Measurements from ENCODE around the gene PDGFRB. TPM values are rescaled to one million over a fixed set of nuclear protein-coding genes. Genes with fewer than 3 reads are reported as not detected.

Gene PDGFRB
- total RNA-seq, 1 experiment from 2014 or later: not detected

DNA sequence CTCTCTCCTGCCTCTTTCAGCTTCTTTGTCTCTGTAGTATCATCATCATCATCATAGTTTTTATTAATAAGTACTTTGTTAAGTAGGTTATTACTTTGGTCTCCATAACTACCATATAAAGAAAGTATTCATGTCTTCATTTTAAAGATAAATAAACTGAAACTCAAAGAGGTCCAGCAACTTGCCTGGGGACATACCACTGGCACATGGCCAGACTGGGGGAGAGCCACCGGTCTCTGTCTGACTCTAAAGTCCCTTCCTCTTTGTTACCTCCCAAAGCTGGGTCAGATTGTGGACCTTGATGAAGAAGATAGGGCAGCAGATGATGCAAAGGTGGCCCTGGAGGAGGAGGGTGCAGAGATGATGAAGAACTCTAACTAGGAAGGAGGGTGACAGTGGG is 19.4 kb upstream of the PDGFRB start:
- Histone ChIP-seq H2AFZ (no peak overlapping the region), H3K4me2 (no peak overlapping the region), H3K9me2 (ENCODE audit: insufficient read depth) (no peaks in the 10 kb centered on the region), H4K20me1 (ENCODE audit: insufficient read depth) (no peaks in the 10 kb centered on the region), H3F3A (ENCODE audit: insufficient read depth, low read depth) (no peaks in the 10 kb centered on the region), H3K9me3 (ENCODE audit: insufficient read depth, low read depth) (no peaks in the 10 kb centered on the region), H3K4me3 (no peak overlapping the region), H3K36me3 (ENCODE audit: low read depth) (no peaks in the 10 kb centered on the region), H3K27me3 (ENCODE audit: insufficient read depth, low read depth) (0 out of 2 replicates have a peak, but pooled peaks cover 4% of the 10 kb centered on the region), H3K27ac (no peak overlapping the region), H3K4me1 (replicated peaks; ENCODE audit: insufficient read depth) (no peaks in the 10 kb centered on the region), H3K79me2 (ENCODE audit: low read depth) (no peaks in the 10 kb centered on the region)
- no TSS peak for BruUV-seq (replicated peaks)
- POLR2A ChIA-PET (ENCODE audit: unreplicated experiment): no interaction called here
- CTCF ChIA-PET: interaction anchor here (0.6 kb wide), 1 partner anchor 431 kb away, joined by 3 read pairs; no protein-coding TSS in a partner anchor
- DNase-seq: no peak
- TF ChIP-seq, protein P1, sequence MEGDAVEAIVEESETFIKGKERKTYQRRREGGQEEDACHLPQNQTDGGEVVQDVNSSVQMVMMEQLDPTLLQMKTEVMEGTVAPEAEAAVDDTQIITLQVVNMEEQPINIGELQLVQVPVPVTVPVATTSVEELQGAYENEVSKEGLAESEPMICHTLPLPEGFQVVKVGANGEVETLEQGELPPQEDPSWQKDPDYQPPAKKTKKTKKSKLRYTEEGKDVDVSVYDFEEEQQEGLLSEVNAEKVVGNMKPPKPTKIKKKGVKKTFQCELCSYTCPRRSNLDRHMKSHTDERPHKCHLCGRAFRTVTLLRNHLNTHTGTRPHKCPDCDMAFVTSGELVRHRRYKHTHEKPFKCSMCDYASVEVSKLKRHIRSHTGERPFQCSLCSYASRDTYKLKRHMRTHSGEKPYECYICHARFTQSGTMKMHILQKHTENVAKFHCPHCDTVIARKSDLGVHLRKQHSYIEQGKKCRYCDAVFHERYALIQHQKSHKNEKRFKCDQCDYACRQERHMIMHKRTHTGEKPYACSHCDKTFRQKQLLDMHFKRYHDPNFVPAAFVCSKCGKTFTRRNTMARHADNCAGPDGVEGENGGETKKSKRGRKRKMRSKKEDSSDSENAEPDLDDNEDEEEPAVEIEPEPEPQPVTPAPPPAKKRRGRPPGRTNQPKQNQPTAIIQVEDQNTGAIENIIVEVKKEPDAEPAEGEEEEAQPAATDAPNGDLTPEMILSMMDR (conservative IDR thresholded peaks at IDR 0.05): no peak
- TF ChIP-seq EZH2 (IDR thresholded peaks at IDR 0.05; ENCODE audit: low read depth): no peak
- intact Hi-C loops (cut with micrococcal nuclease; ENCODE audit: unreplicated experiment): no loop called here

DNA sequence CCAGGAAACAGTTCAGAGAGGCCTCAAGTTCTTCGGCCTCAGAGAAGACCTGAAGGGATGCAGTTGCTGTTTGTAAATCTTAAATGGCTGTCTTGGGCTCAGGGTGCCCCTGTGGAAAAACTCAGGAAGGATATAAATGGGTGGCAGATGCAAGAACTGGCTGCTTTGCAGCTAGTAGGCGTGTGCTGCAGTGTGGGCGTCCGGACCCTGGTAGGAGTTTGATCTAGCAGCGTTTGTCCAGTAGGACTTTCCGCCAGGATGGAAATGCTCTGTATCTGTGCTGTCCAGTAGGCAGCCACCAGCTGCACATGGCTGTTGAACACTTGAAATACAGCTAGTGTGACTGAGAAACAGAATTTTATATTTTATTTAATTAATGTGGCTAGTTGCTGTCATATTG is 18.6 kb upstream of the PDGFRB start:
- H3F3A ChIP-seq (ENCODE audit: insufficient read depth, low read depth): no peaks in the 10 kb centered on the region
- H2AFZ ChIP-seq: no peak overlapping the region
- no peak for DNase-seq
- intact Hi-C loops (cut with micrococcal nuclease; ENCODE audit: unreplicated experiment): no loop called here
- no peak for TF ChIP-seq EZH2 (IDR thresholded peaks at IDR 0.05; ENCODE audit: low read depth)
- TF ChIP-seq, protein P1 (conservative IDR thresholded peaks at IDR 0.05): no peak
- H3K36me3 ChIP-seq (ENCODE audit: low read depth): no peaks in the 10 kb centered on the region
- CTCF ChIA-PET: interaction anchor here (0.7 kb wide), 1 partner anchor 55 kb away, joined by 5 read pairs; no protein-coding TSS in a partner anchor
- H3K27me3 ChIP-seq (ENCODE audit: insufficient read depth, low read depth): 0 out of 2 replicates have a peak, but pooled peaks cover 7% of the 10 kb centered on the region
- H3K4me2 ChIP-seq: no peak overlapping the region
- H3K9me3 ChIP-seq (ENCODE audit: insufficient read depth, low read depth): no peaks in the 10 kb centered on the region
- no peaks in the 10 kb centered on the region for H4K20me1 ChIP-seq (ENCODE audit: insufficient read depth)
- no peak overlapping the region for H3K27ac ChIP-seq
- no peaks in the 10 kb centered on the region for H3K9me2 ChIP-seq (ENCODE audit: insufficient read depth)
- no peak overlapping the region for H3K4me3 ChIP-seq
- no TSS peak for BruUV-seq (replicated peaks)
- H3K79me2 ChIP-seq (ENCODE audit: low read depth): no peaks in the 10 kb centered on the region
- no peaks in the 10 kb centered on the region for H3K4me1 ChIP-seq (replicated peaks; ENCODE audit: insufficient read depth)
- POLR2A ChIA-PET (ENCODE audit: unreplicated experiment): interaction anchor here (0.7 kb wide), 1 partner anchor 135 kb away, joined by 4 read pairs; no protein-coding TSS in a partner anchor

DNA sequence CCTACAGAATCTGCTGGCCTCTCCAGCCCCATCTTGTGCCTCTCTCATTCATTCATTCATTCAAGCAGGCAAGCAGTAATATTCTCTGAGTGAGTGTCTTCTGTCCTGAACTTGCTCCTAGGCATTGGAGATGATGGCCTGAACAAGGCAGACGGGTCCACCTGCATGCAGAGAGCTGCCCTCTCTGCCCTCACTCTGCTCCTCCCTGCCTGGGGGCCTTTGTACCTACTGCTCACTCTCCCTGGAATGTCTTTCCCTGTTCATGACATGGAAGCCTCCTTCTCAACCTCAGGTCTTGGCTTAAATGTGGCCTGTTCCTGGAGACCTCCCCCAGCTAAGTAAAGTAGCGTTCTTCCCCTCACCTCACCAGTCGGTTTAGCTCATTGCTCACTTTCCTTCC is 17.5 kb upstream of the PDGFRB start:
- DNase-seq: peak in 1 of 2 experiments; percentile 13
- TF ChIP-seq, protein P1 (conservative IDR thresholded peaks at IDR 0.05): no peak
- TF ChIP-seq EZH2 (IDR thresholded peaks at IDR 0.05; ENCODE audit: low read depth): no peak
- no peak overlapping the region for H3K27ac ChIP-seq
- H2AFZ ChIP-seq: no peak overlapping the region
- no peaks in the 10 kb centered on the region for H3K79me2 ChIP-seq (ENCODE audit: low read depth)
- no peak overlapping the region for H3K4me2 ChIP-seq
- no peaks in the 10 kb centered on the region for H3K36me3 ChIP-seq (ENCODE audit: low read depth)
- POLR2A ChIA-PET (ENCODE audit: unreplicated experiment): interaction anchor here (0.6 kb wide), 1 partner anchor 101 kb away, joined by 3 read pairs; no protein-coding TSS in a partner anchor
- intact Hi-C loops (cut with micrococcal nuclease; ENCODE audit: unreplicated experiment): no loop called here
- no peaks in the 10 kb centered on the region for H3K9me2 ChIP-seq (ENCODE audit: insufficient read depth)
- H3K27me3 ChIP-seq (ENCODE audit: insufficient read depth, low read depth): 0 out of 2 replicates have a peak, but pooled peaks cover 7% of the 10 kb centered on the region
- no peak overlapping the region for H3K4me3 ChIP-seq
- BruUV-seq (replicated peaks): no TSS peak
- no peaks in the 10 kb centered on the region for H3F3A ChIP-seq (ENCODE audit: insufficient read depth, low read depth)
- CTCF ChIA-PET: no interaction called here
- no peaks in the 10 kb centered on the region for H3K4me1 ChIP-seq (replicated peaks; ENCODE audit: insufficient read depth)
- H4K20me1 ChIP-seq (ENCODE audit: insufficient read depth): no peaks in the 10 kb centered on the region
- H3K9me3 ChIP-seq (ENCODE audit: insufficient read depth, low read depth): no peaks in the 10 kb centered on the region

All from PC-9 (cell line).